Stimulated activated naive CD8-positive, alpha-beta T cell treated with anti-CD3 and anti-CD28 coated beads, Interleukin-15, amount 100 ng/mL, for 72 hours (primary cell): ENCODE data around the gene SPAG7.

ENCODE experiments used
- ATAC-seq: fragments of 150-1000 bp; cut with Tn5 transposase; 2 replicates; pipeline ENCODE4 v1.10.0; 2021; ENCODE audit warnings: mild to moderate bottlenecking, moderate library complexity
- DNase-seq, 2 donors: peaks; one replicate each; pipeline ENCODE4 v3.0.0; 2021 to 2022
- H3K27ac Mint-ChIP-seq, 2 donors: one replicate each; pipeline ENCODE4 v1.8.0; 2022; ENCODE audit warnings: mild to moderate bottlenecking in 2 of 2, mixed read lengths in 2 of 2, moderate library complexity in 2 of 2
- H3K27me3 Mint-ChIP-seq: one replicate; pipeline ENCODE4 v1.8.0; 2022; ENCODE audit warnings: mixed read lengths
- H3K4me1 Mint-ChIP-seq: one replicate; pipeline ENCODE4 v1.8.0; 2022; ENCODE audit warnings: mild to moderate bottlenecking, mixed read lengths
- H3K4me3 Mint-ChIP-seq, 2 donors: one replicate each; pipeline ENCODE4 v1.8.0; 2022; ENCODE audit warnings: mild to moderate bottlenecking in 2 of 2, mixed read lengths in 2 of 2, moderate library complexity in 1 of 2
- H3K9me3 Mint-ChIP-seq, 2 donors: one replicate each; pipeline ENCODE4 v1.8.0; 2022; ENCODE audit warnings: mixed read lengths in 2 of 2

Gene SPAG7

GRCh38 chr17:4948166-4948930, 19.3 kb downstream of the SPAG7 start, which contains the start of gene PFN1:
Gene PFN1 (minus strand): TSS chr17:4948530. CDS start chr17:4948394, 136 bp downstream.
- Mint-ChIP-seq H3K4me3 (peak within 1 kb of the TSS; percentile 93 to 94), H3K9me3 (no peaks in the 10 kb centered on the region), H3K4me1 (peaks cover 47% of the 10 kb centered on the region), H3K27ac (peak within 1 kb of the TSS; percentile 98 to 99), H3K27me3 (no peaks in the 10 kb centered on the region)
- ATAC-seq, result peak; percentile 35
- DNase-seq, result peak; percentile 86 to 88

- H3K27me3 Mint-ChIP-seq, result no peaks in the 10 kb centered on the region
- H3K27ac Mint-ChIP-seq, result peak overlapping the region; percentile 98 to 99
- no peaks in the 10 kb centered on the region for H3K9me3 Mint-ChIP-seq
- ATAC-seq (peak; percentile 37), DNase-seq (peak; percentile 75 to 89)
- peaks cover 55% of the 10 kb centered on the region for H3K4me1 Mint-ChIP-seq
- H3K4me3 Mint-ChIP-seq, result peak overlapping the region; percentile 93 to 94
Measured at GRCh38 chr17:4947411-4948165, 20.0 kb downstream of the SPAG7 start.

GRCh38 chr17:4947010-4947410, 20.6 kb downstream of the SPAG7 start:
- Mint-ChIP-seq H3K4me1 (peaks cover 60% of the 10 kb centered on the region), H3K9me3 (no peaks in the 10 kb centered on the region), H3K27me3 (no peaks in the 10 kb centered on the region), H3K27ac (peak overlapping the region; percentile 93 to 98), H3K4me3 (peak overlapping the region; percentile 93 to 94)
- ATAC-seq, result no peak
- DNase-seq, result no peak

DNA sequence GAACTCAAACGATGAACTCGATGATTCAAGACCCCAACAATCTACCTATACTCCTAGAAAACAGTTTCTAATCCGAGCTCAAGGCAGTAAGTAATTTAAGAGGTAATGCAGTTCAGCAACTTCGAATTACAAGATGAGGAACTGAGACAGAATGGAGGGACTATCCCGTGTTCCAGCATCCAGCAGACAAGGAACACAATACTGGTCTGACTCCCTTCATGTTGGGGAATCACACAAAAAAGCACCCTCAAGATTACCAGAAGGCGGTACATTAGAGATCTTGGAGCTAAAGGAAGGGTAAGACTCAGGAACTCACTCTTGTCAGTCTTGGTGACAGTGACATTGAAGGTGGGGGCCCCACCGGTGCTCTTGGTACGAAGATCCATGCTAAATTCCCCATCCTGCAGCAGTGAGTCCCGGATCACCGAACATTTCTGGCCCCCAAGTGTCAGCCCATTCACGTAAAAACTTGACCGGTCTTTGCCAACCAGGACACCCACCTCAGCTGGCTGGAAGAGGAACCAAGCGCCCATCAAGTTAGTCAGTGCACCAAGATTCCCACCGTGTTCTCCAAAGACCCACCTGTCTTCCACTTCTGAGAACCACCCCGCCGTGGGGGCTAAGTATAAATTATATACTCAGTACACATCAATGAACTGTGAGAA, 21.2 kb downstream of the SPAG7 start:
- Mint-ChIP-seq H3K4me3 (peak overlapping the region; percentile 93 to 94), H3K9me3 (no peaks in the 10 kb centered on the region), H3K27ac (peak overlapping the region; percentile 93 to 98), H3K27me3 (no peaks in the 10 kb centered on the region), H3K4me1 (peaks cover 60% of the 10 kb centered on the region)
- no peak for ATAC-seq
- no peak for DNase-seq

DNA sequence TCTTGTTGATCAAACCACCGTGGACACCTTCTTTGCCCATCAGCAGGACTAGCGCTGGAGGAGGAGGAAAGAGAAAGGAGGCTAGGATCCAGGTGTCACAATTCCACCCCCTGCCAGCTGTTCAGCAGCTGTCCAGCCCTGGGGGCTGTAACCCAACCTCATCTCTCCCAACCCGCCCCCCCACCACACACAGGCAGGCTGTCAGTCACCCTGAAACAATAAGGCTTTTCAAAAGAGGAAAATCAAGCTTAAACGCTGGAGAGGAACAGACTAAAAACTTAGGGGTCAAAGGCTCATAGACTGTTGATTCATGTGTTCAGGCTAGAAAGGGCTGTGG, 21.7 kb downstream of the SPAG7 start:
- peak overlapping the region; percentile 93 to 98 for H3K27ac Mint-ChIP-seq
- peaks cover 57% of the 10 kb centered on the region for H3K4me1 Mint-ChIP-seq
- H3K4me3 Mint-ChIP-seq, result peak overlapping the region; percentile 93 to 94
- no peak for DNase-seq
- no peaks in the 10 kb centered on the region for H3K27me3 Mint-ChIP-seq
- no peak for ATAC-seq
- H3K9me3 Mint-ChIP-seq, result no peaks in the 10 kb centered on the region

DNA sequence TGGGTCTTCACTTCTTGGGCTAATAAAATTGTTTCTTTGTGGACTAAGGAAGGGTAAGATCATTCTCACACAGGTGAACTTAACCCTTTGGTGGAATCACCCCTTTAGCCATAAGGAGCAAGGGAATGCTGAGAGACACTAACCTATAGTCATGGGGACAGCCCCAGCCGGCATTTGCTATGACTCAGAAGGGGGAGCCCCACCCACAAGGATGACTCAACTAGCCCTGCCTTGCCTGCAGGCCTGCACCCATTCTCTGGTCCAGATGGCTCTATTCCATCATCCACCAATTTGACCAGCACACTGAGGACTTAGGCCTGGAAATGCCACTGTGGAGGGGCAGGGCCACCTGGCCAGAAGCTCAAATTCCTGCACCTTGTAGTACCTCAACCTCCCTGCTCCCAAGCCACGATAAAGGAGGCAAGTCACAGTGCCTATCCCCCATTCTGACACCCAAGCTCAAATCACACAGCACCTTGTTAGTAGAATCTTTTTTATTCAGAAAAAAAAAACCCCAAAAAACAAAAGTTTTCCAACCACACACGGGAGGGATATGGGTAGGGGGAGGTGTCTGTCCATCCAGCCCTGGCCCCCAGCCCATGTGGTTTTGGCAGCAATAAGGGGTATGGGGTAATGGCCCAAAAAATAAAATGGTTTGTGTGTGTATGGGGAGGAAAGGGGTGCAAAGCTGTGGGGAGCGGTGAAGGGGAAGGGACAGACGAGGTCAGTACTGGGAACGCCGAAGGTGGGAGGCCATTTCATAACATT, 22.3 kb downstream of the SPAG7 start:
- Mint-ChIP-seq H3K27ac (peak overlapping the region; percentile 93 to 97), H3K9me3 (no peaks in the 10 kb centered on the region), H3K4me3 (peak overlapping the region; percentile 93 to 94), H3K4me1 (peaks cover 52% of the 10 kb centered on the region), H3K27me3 (no peaks in the 10 kb centered on the region)
- peak; percentile 56 for ATAC-seq
- peak; percentile 81 to 89 for DNase-seq

- Mint-ChIP-seq H3K27me3 (no peaks in the 10 kb centered on the region), H3K9me3 (no peaks in the 10 kb centered on the region), H3K27ac (peak overlapping the region; percentile 93 to 97), H3K4me3 (peak overlapping the region; percentile 93 to 94), H3K4me1 (peaks cover 48% of the 10 kb centered on the region)
- peak; percentile 0 for ATAC-seq
- peak; percentile 49 to 64 for DNase-seq
Measured at GRCh38 chr17:4944554-4945175, 23.0 kb downstream of the SPAG7 start.

DNA sequence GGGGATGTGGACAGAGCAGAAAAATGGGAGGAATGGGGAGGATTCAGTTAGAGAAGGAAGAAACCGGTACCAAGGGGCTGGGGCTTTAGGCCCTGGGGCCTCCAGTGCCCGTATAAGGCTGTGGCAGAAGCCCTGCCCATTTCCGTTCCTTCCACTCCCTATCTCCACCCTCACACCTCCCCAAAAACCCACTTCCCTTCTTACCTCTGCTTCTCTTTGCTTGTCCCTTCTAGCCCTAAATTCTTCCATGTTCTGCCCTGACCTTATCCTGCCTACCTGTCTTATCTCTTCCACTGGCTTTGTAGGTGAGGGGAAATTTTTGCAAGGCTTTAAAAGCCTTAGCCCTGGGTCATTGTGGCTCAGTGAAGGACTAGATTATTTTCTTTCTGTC, 23.5 kb downstream of the SPAG7 start:
- Mint-ChIP-seq H3K27ac (peak overlapping the region; percentile 93 to 97), H3K4me1 (peaks cover 50% of the 10 kb centered on the region)
- ATAC-seq, result peak; percentile 31

DNA sequence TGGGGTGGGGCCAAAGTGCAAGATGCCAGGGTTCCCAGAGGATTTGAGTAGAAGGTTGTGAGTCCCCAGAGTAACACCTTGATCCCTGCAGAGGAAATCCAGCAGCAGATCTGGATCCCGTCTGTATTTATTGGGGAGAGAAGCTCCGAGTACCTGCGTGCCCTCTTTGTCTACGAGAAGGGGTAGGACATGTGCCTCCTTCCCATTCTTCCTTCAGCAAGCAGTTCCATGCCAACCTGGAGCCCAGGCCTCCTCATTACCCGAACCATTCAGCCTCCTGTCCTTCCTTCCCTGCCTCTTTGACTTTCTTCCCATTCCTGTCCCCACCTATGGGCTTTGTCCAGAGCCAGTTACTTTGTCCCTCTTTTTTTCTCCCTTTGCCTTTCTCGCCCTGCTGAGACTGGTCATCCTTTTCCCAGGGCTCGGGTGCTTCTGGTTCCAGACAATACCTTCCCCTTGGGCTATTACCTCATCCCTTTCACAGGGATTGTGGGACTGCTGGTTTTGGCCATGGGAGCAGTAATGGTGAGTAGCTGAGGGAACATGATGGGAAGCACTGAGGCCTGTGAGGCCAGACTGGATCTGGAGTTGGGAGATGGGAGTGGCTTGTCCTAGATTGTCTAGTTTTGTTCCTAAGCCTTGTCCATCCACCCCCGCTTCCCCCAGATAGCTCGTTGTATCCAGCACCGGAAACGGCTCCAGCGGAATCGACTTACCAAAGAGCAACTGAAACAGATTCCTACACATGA, 24.7 kb downstream of the SPAG7 start:
- no peaks in the 10 kb centered on the region for H3K27me3 Mint-ChIP-seq
- H3K9me3 Mint-ChIP-seq, result no peaks in the 10 kb centered on the region
- DNase-seq (no peak), ATAC-seq (no peak)
- H3K27ac Mint-ChIP-seq, result peak overlapping the region; percentile 77 to 99
- H3K4me3 Mint-ChIP-seq, result peak overlapping the region; percentile 93 to 94
- H3K4me1 Mint-ChIP-seq, result peaks cover 62% of the 10 kb centered on the region

More for the DNA sequence above, 23.5 kb downstream of the SPAG7 start:
- peak; percentile 56 to 73 for DNase-seq
- Mint-ChIP-seq H3K4me3 (peak overlapping the region; percentile 93 to 94), H3K9me3 (no peaks in the 10 kb centered on the region), H3K27me3 (no peaks in the 10 kb centered on the region)

GRCh38 chr17:4941319-4941610, 26.4 kb downstream of the SPAG7 start:
- DNase-seq (no peak), ATAC-seq (no peak)
- Mint-ChIP-seq H3K9me3 (no peaks in the 10 kb centered on the region), H3K4me1 (peaks cover 78% of the 10 kb centered on the region), H3K4me3 (peak overlapping the region; percentile 93 to 94), H3K27me3 (no peaks in the 10 kb centered on the region), H3K27ac (peak overlapping the region; percentile 98 to 99)

GRCh38 chr17:4940555-4941318, 26.9 kb downstream of the SPAG7 start:
- Mint-ChIP-seq H3K9me3 (no peaks in the 10 kb centered on the region), H3K27ac (peak overlapping the region; percentile 98 to 99), H3K4me3 (peak overlapping the region; percentile 93 to 94), H3K4me1 (peaks cover 81% of the 10 kb centered on the region), H3K27me3 (no peaks in the 10 kb centered on the region)
- no peak for ATAC-seq
- peak in 1 of 2 donors; percentile 63 for DNase-seq

GRCh38 chr17:4939796-4940554, 27.6 kb downstream of the SPAG7 start, which contains the start of the genes RNF167 and SLC25A11:
Gene RNF167 (plus strand): TSS chr17:4940268. CDS start chr17:4940910, 642 bp downstream.
Gene SLC25A11 (minus strand): TSS chr17:4940046. CDS start chr17:4939910, 136 bp downstream.
- peak within 1 kb of the TSS; percentile 98 to 99 for H3K27ac Mint-ChIP-seq
- H3K4me1 Mint-ChIP-seq, result peaks cover 76% of the 10 kb centered on the region
- H3K27me3 Mint-ChIP-seq, result no peaks in the 10 kb centered on the region
- peak; percentile 96 to 99 for DNase-seq
- peak; percentile 84 for ATAC-seq
- peak within 1 kb of the TSS; percentile 93 to 94 for H3K4me3 Mint-ChIP-seq
- H3K9me3 Mint-ChIP-seq, result no peaks in the 10 kb centered on the region

DNA sequence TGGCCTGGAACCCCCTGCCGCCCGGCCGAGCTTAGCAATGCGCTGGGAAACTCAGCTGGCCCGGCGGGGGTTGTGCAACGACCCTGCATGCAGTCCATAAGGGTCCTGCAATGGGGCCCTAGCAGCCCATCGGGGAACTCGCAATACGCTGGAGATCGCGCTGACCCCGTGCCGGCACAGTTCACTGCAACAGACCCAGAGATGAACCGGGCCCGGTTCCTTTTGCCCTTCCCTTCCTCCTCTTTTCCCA, 28.1 kb downstream of the SPAG7 start:
- peaks cover 76% of the 10 kb centered on the region for H3K4me1 Mint-ChIP-seq
- H3K27ac Mint-ChIP-seq, result peak overlapping the region; percentile 57 to 99
- peaks cover 2% of the 10 kb centered on the region for H3K27me3 Mint-ChIP-seq
- ATAC-seq, result peak; percentile 2
- DNase-seq, result no peak
- no peaks in the 10 kb centered on the region for H3K9me3 Mint-ChIP-seq
- peak overlapping the region; percentile 93 to 94 for H3K4me3 Mint-ChIP-seq
